GM21360 (cell line): ENCODE results near the gene KHDC3L.

ENCODE experiments used
- ATAC-seq: cut with Tn5 transposase; IDR thresholded peaks from one replicate; pipeline ENCODE4 v1.9.1; 2021; ENCODE audit warnings: mild to moderate bottlenecking, moderate library complexity; ENCODE audit not compliant: unreplicated experiment

The KHDC3L gene

GRCh38 chr6:73362358-73362757 lies at the start of gene KHDC3L:
KHDC3L (plus strand) TSS chr6:73362658; CDS start chr6:73362730, 72 bp downstream.
- ATAC-seq, result no peak

GRCh38 chr6:73314577-73315492 lies 47.6 kb upstream of the KHDC3L start:
- no peak for ATAC-seq

- no peak for ATAC-seq
These were observed 39.1 kb upstream of the KHDC3L start for GRCh38 chr6:73323323-73323722.

- no peak for ATAC-seq
These were observed 36.8 kb upstream of the KHDC3L start for GRCh38 chr6:73325656-73326055.

GRCh38 chr6:73328790-73329189 lies 33.7 kb upstream of the KHDC3L start:
- no peak for ATAC-seq

- ATAC-seq, result peak; percentile 63
These were observed 33.3 kb upstream of the KHDC3L start for GRCh38 chr6:73329201-73329600.

GRCh38 chr6:73339340-73339739 lies 23.1 kb upstream of the KHDC3L start:
- no peak for ATAC-seq

GRCh38 chr6:73340048-73340447 lies 22.4 kb upstream of the KHDC3L start:
- ATAC-seq, result no peak

- no peak for ATAC-seq
These were observed 21.1 kb upstream of the KHDC3L start for GRCh38 chr6:73341335-73341734.

- ATAC-seq, result no peak
These were observed 20.3 kb upstream of the KHDC3L start for GRCh38 chr6:73342174-73342573.

- no peak for ATAC-seq
These were observed 19.3 kb upstream of the KHDC3L start for GRCh38 chr6:73343164-73343563.

- ATAC-seq, result no peak
These were observed 13.8 kb upstream of the KHDC3L start for GRCh38 chr6:73348550-73349204.

- ATAC-seq, result no peak
These were observed 13.1 kb upstream of the KHDC3L start for GRCh38 chr6:73349311-73349710.

- no peak for ATAC-seq
These were observed 8.5 kb upstream of the KHDC3L start, which contains the start of gene DPPA5 for GRCh38 chr6:73353636-73354593. DPPA5 (minus strand) TSS chr6:73354276; CDS start chr6:73354225, 51 bp downstream.

GRCh38 chr6:73362869-73363536 lies 545 bp downstream of the KHDC3L start:
- ATAC-seq, result no peak

- no peak for ATAC-seq
These were observed 1.0 kb downstream of the KHDC3L start for GRCh38 chr6:73363537-73363875.

GRCh38 chr6:73364121-73364520 lies 1.7 kb downstream of the KHDC3L start:
- no peak for ATAC-seq

GRCh38 chr6:73364549-73364948 lies 2.1 kb downstream of the KHDC3L start:
- no peak for ATAC-seq

GRCh38 chr6:73367761-73368355 lies 5.4 kb downstream of the KHDC3L start:
- ATAC-seq, result no peak

GRCh38 chr6:73368675-73369074 lies 6.2 kb downstream of the KHDC3L start:
- no peak for ATAC-seq
